GM12878 (cell line): Measurements from ENCODE around the gene YKT6. TPM values are rescaled to one million over a fixed set of nuclear protein-coding genes. Genes with fewer than 3 reads are reported as not detected.

Experiments
- ATAC-seq: fragments of 200-7000 bp; cut with Tn5 transposase; 3 replicates; pipeline ENCODE4 v1.9.1; 2020; ENCODE audit warnings: mild to moderate bottlenecking, moderate library complexity
- BruUV-seq: library from RNA; stranded (reverse); fragments of 400-500 nt; replicated peaks from 2 replicates; lab custom pipeline; 2021; lab: Mats Ljungman, UMichigan
- CTCF ChIA-PET: fragments of 300-600 bp; sonication (Branson Sonifier 250); formaldehyde crosslinking; extraction: SDS; loops from one replicate; lab custom pipeline; 2021; ENCODE audit warnings: inconsistent platforms; lab: Yijun Ruan, JAX
- POLR2A ChIA-PET: fragments of 350-600 bp; formaldehyde crosslinking; extraction: SDS; loops from one replicate; lab custom pipeline; 2021; ENCODE audit warnings: inconsistent platforms; lab: Charles Lee
- RAD21 ChIA-PET: fragments of 300-600 bp; sonication (Branson Sonifier 250); formaldehyde crosslinking; loops from one replicate; lab custom pipeline; 2023; ENCODE audit warnings: antibody characterized with exemption; ENCODE audit not compliant: unreplicated experiment; lab: Charles Lee
- SMC1A ChIA-PET: fragments of 300-600 bp; sonication (Branson Sonifier 250); formaldehyde crosslinking; loops from one replicate; lab custom pipeline; 2023; ENCODE audit not compliant: unreplicated experiment, uncharacterized antibody; lab: Charles Lee
- DNase-seq: peaks from one replicate; pipeline ENCODE4 v3.0.0-alpha.2; 2011; ENCODE audit warnings: low read depth, low spot score
- FAIRE-seq: peaks from 3 replicates; lab custom pipeline; 2011; peaks lifted over from hg19 to GRCh38; lab: Jason Lieb, UNC
- H2AFZ ChIP-seq: 2 replicates; pipeline ENCODE4 v1.6.0; 2011; ENCODE audit warnings: low read depth, low read length, control low read depth; ENCODE audit not compliant: control insufficient read depth
- H3K27ac ChIP-seq: 2 replicates; pipeline ENCODE4 v1.5.1; 2011; ENCODE audit warnings: control low read depth; ENCODE audit not compliant: control insufficient read depth, insufficient read depth
- H3K27me3 ChIP-seq, 2 experiments: replicated peaks in 1 of 2; 2 replicates each; pipeline versions ENCODE4 v1.6.0 to v1.6.1; 2011; ENCODE audit warnings: low read length in 1 of 2; ENCODE audit not compliant: control insufficient read depth in 2 of 2, insufficient read depth in 2 of 2
- H3K36me3 ChIP-seq, 2 experiments: 2 replicates each; pipeline ENCODE4 v1.5.1; 2011; ENCODE audit warnings: low read length in 1 of 2; ENCODE audit not compliant: control insufficient read depth in 2 of 2, insufficient read depth in 2 of 2
- H3K4me1 ChIP-seq: 2 replicates; pipeline ENCODE4 v1.6.1; 2011; ENCODE audit warnings: mild to moderate bottlenecking, low read length, moderate library complexity, mixed read lengths; ENCODE audit not compliant: control insufficient read depth, insufficient read depth
- H3K4me2 ChIP-seq: 2 replicates; pipeline ENCODE4 v1.6.0; 2011; ENCODE audit warnings: control low read depth; ENCODE audit not compliant: control insufficient read depth, insufficient read depth
- H3K4me3 ChIP-seq: fragments of 200-600 bp; sonication (generic); 2 replicates; pipeline ENCODE4 v1.5.1; 2016
- H3K79me2 ChIP-seq: 2 replicates; pipeline ENCODE4 v1.6.0; 2011; ENCODE audit warnings: low read length; ENCODE audit not compliant: control insufficient read depth, insufficient read depth
- H3K9ac ChIP-seq: 2 replicates; pipeline ENCODE4 v1.8.0; 2011; ENCODE audit warnings: low read length, control low read depth, mixed read lengths; ENCODE audit not compliant: control insufficient read depth, insufficient read depth
- H3K9me3 ChIP-seq: replicated peaks from 3 replicates; pipeline ENCODE4 v1.5.1; 2011; ENCODE audit warnings: mild to moderate bottlenecking, low read length; ENCODE audit not compliant: control insufficient read depth, insufficient read depth
- H4K20me1 ChIP-seq: 2 replicates; pipeline ENCODE4 v1.6.0; 2011; ENCODE audit not compliant: control insufficient read depth, insufficient read depth
- HDAC2 ChIP-seq: fragments of 200-600 bp; sonication (generic); IDR thresholded peaks from 2 replicates; pipeline ENCODE4 v1.6.1; 2017
- MYB ChIP-seq: fragments of 150-350 bp; IDR thresholded peaks from 2 replicates; pipeline ENCODE4 v1.6.1; 2014; ENCODE audit warnings: mild to moderate bottlenecking, low read depth, low read length, borderline replicate concordance
- NFYB ChIP-seq: IDR thresholded peaks from 2 replicates; pipeline ENCODE4 v1.6.1; 2011; ENCODE audit warnings: low read depth, mild to moderate bottlenecking, low read length, improper control_type of control experiment, moderate library complexity; ENCODE audit not compliant: insufficient read depth
- POLR2AphosphoS2 ChIP-seq: IDR thresholded peaks from 2 replicates; pipeline ENCODE4 v1.6.1; 2011; ENCODE audit warnings: low read depth, mild to moderate bottlenecking, low read length, improper control_type of control experiment, moderate library complexity
- POLR2AphosphoS5 ChIP-seq: IDR thresholded peaks from 2 replicates; pipeline ENCODE4 v1.6.1; 2011; ENCODE audit warnings: mild to moderate bottlenecking, low read length, inconsistent platforms
- SIN3A ChIP-seq: IDR thresholded peaks from 2 replicates; pipeline ENCODE4 v1.6.1; 2012; ENCODE audit warnings: low read depth, low read length, improper control_type of control experiment
- SREBF1 ChIP-seq: IDR thresholded peaks from 2 replicates; pipeline ENCODE4 v1.6.1; 2012; ENCODE audit warnings: mild to moderate bottlenecking, low read length
- TCF12 ChIP-seq: IDR thresholded peaks from 2 replicates; pipeline ENCODE4 v1.6.1; 2011; ENCODE audit warnings: low read depth, mild to moderate bottlenecking, low read length
- ZZZ3 ChIP-seq: IDR thresholded peaks from 2 replicates; pipeline ENCODE4 v1.6.1; 2011; ENCODE audit warnings: low read depth; ENCODE audit not compliant: control insufficient read depth, insufficient read length
- WGBS: methylation state at CpG from one replicate; pipeline ENCODE4 v1.1.6; 2016; ENCODE audit warnings: low lambda C conversion rate; ENCODE audit not compliant: insufficient replicate concordance, insufficient coverage; ENCODE audit errors: missing lambda C conversion rate; 5-methylcytosine and 5-hydroxymethylcytosine counted together
- in situ Hi-C: fragments of 300-500 bp; cut with MboI; formaldehyde crosslinking; loops from 9 replicates; pipeline ENCODE4 v1.14.3; 2018; ENCODE audit warnings: mixed read lengths
- intact Hi-C: fragments of 100-400 bp; cut with micrococcal nuclease; formaldehyde crosslinking; loops from one replicate; pipeline ENCODE4 v1.14.2; 2022; ENCODE audit not compliant: unreplicated experiment
- polyA plus RNA-seq, 11 experiments: library from polyadenylated mRNA; depleted of rRNA in 4 of 11; unstranded in 6 of 11; stranded (reverse) in 5 of 11; fragments of >200 nt; fragmentation: Nextera tagmentation in 4 of 11; fragmentation: Illumina TruSeq in 1 of 11; extraction: Ambion mirVana in 4 of 11; extraction: Trizol in 1 of 11; gene quantifications; 1 replicate in 1 of 11; 2 replicates in 10 of 11; pipeline versions ENCODE4 v1.2.1 to v1.2.3, GENCODE V29; 2011 to 2016; ENCODE audit warnings: inconsistent platforms in 2 of 11, missing spikeins in 2 of 11, low read depth in 1 of 11
- total RNA-seq, 4 experiments: library from RNA; depleted of rRNA in 3 of 4; stranded (reverse); fragments of >200 nt in 3 of 4; fragmentation: Illumina TruSeq in 1 of 4; extraction: Trizol in 1 of 4; gene quantifications; 2 replicates each; pipeline versions ENCODE4 v1.2.1 to v1.2.3, GENCODE V29; 2013 to 2021
- TF ChIP-seq, protein P1 (sequence below): fragments of 450-650 bp; formaldehyde crosslinking; IDR thresholded peaks from 2 replicates; pipeline ENCODE4 v1.4.0; 2022; ENCODE audit warnings: mild to moderate bottlenecking, moderate library complexity
- TF ChIP-seq, protein P2 (sequence below): fragments of 450-650 bp; IDR thresholded peaks from 2 replicates; pipeline ENCODE4 v1.6.1; 2018; ENCODE audit warnings: mild to moderate bottlenecking, low read depth, moderate library complexity; ENCODE audit not compliant: partially characterized antibody
- TF ChIP-seq, protein P3 (sequence below): IDR thresholded peaks from 2 replicates; pipeline ENCODE4 v1.6.1; 2011; ENCODE audit warnings: borderline replicate concordance, low read depth, mild to moderate bottlenecking, moderate library complexity, low read length; ENCODE audit not compliant: insufficient read depth, poor library complexity, severe bottlenecking
- TF ChIP-seq, protein P4 (sequence below): fragments of 450-650 bp; IDR thresholded peaks from 2 replicates; pipeline ENCODE4 v1.6.1; 2017; ENCODE audit warnings: mild to moderate bottlenecking, low read depth, inconsistent platforms; ENCODE audit not compliant: poor library complexity, severe bottlenecking

Gene YKT6
- total and polyA plus RNA-seq, 10 of the 15 experiments (the other 5 are each of a cell fraction or from before 2014, with no cell fraction given), result 1.7 to 95.2 (median 70.5) TPM

DNA sequence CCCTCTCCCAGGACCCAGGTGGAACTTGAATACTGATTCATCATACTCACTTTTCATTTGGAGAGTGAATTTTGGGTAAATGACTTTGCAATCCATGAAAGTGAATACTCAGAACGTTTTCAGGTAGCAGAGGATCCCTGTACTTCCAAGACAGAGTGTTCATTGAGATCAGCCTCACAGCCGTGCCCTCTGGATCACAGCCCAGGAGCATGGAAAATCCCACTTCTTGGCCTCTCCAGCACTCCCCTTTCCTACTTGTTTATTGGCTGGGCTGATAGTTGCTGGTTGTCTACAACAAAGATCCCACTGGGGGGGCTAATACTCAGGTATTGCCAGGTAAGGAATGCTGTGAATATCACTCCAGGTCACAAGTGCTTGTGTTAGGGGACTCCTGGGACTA lies 17.4 kb upstream of the YKT6 start (continued):
- TF ChIP-seq MYB, result no peak
- TF ChIP-seq, protein P1, sequence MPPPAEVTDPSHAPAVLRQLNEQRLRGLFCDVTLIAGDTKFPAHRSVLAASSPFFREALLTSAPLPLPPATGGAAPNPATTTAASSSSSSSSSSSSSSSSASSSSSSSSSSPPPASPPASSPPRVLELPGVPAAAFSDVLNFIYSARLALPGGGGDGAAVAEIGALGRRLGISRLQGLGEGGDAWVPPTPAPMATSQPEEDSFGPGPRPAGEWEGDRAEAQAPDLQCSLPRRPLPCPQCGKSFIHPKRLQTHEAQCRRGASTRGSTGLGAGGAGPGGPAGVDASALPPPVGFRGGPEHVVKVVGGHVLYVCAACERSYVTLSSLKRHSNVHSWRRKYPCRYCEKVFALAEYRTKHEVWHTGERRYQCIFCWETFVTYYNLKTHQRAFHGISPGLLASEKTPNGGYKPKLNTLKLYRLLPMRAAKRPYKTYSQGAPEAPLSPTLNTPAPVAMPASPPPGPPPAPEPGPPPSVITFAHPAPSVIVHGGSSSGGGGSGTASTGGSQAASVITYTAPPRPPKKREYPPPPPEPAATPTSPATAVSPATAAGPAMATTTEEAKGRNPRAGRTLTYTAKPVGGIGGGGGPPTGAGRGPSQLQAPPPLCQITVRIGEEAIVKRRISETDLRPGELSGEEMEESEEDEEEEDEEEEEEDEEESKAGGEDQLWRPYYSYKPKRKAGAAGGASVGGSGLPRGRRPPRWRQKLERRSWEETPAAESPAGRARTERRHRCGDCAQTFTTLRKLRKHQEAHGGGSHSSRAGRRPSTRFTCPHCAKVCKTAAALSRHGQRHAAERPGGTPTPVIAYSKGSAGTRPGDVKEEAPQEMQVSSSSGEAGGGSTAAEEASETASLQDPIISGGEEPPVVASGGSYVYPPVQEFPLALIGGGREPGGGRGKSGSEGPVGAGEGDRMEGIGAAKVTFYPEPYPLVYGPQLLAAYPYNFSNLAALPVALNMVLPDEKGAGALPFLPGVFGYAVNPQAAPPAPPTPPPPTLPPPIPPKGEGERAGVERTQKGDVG (CRISPR knock-in tag), result no peak
- TF ChIP-seq POLR2AphosphoS5, result no peak
- TF ChIP-seq TCF12, result no peak
- TF ChIP-seq, protein P2, sequence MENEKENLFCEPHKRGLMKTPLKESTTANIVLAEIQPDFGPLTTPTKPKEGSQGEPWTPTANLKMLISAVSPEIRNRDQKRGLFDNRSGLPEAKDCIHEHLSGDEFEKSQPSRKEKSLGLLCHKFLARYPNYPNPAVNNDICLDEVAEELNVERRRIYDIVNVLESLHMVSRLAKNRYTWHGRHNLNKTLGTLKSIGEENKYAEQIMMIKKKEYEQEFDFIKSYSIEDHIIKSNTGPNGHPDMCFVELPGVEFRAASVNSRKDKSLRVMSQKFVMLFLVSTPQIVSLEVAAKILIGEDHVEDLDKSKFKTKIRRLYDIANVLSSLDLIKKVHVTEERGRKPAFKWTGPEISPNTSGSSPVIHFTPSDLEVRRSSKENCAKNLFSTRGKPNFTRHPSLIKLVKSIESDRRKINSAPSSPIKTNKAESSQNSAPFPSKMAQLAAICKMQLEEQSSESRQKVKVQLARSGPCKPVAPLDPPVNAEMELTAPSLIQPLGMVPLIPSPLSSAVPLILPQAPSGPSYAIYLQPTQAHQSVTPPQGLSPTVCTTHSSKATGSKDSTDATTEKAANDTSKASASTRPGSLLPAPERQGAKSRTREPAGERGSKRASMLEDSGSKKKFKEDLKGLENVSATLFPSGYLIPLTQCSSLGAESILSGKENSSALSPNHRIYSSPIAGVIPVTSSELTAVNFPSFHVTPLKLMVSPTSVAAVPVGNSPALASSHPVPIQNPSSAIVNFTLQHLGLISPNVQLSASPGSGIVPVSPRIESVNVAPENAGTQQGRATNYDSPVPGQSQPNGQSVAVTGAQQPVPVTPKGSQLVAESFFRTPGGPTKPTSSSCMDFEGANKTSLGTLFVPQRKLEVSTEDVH, result no peak

DNA sequence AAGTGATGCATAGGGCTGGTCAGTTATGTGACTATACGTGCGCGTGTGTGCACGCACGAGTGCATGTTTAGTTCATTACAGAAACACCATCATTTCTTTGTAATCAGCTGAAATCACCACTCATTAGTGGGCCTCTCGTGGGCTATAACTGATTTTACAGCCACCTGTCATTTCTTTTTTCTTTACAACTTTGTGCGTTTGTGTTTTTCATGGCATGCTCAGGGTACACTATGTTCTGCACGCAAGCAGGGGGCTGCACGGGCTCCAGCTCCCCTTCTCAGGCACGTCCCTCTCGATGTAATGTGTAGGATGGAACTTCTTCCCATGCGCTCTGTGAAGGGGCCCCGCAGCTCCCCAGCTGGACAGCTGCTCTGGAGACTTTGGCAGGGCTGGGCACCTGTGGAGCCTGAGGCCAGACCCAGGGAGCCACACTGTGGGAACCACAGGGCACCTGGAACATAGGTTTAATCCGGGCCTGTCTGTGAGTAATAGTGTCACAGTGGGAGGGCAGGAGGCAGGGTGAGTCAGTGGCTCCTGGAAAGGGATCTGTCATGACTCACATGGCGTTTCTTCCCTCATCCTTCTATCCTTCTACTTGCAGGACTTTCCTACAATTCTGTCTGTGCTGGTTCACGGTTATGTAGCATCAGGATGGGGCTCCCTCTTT lies 16.4 kb upstream of the YKT6 start:
- FAIRE-seq, result no peak
- TF ChIP-seq, protein P3, sequence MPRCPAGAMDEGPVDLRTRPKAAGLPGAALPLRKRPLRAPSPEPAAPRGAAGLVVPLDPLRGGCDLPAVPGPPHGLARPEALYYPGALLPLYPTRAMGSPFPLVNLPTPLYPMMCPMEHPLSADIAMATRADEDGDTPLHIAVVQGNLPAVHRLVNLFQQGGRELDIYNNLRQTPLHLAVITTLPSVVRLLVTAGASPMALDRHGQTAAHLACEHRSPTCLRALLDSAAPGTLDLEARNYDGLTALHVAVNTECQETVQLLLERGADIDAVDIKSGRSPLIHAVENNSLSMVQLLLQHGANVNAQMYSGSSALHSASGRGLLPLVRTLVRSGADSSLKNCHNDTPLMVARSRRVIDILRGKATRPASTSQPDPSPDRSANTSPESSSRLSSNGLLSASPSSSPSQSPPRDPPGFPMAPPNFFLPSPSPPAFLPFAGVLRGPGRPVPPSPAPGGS, result no peak
- TF ChIP-seq ZZZ3 (no peak), POLR2AphosphoS2 (no peak), SREBF1 (no peak), SIN3A (no peak), HDAC2 (no peak), NFYB (no peak)
- TF ChIP-seq, protein P4, sequence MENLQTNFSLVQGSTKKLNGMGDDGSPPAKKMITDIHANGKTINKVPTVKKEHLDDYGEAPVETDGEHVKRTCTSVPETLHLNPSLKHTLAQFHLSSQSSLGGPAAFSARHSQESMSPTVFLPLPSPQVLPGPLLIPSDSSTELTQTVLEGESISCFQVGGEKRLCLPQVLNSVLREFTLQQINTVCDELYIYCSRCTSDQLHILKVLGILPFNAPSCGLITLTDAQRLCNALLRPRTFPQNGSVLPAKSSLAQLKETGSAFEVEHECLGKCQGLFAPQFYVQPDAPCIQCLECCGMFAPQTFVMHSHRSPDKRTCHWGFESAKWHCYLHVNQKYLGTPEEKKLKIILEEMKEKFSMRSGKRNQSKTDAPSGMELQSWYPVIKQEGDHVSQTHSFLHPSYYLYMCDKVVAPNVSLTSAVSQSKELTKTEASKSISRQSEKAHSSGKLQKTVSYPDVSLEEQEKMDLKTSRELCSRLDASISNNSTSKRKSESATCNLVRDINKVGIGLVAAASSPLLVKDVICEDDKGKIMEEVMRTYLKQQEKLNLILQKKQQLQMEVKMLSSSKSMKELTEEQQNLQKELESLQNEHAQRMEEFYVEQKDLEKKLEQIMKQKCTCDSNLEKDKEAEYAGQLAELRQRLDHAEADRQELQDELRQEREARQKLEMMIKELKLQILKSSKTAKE, result no peak

More for the DNA sequence above, 16.4 kb upstream of the YKT6 start:
- ChIA-PET CTCF (no interaction called here), SMC1A (no interaction called here), RAD21 (no interaction called here), POLR2A (no interaction called here)
- peaks cover 0 to 1% of the 10 kb centered on the region in 2 experiments; a peak in 2 of 4 replicates for H3K27me3 ChIP-seq
- H3K9me3 ChIP-seq, result no peaks in the 10 kb centered on the region; the same call in 2 of the 3 replicates
- BruUV-seq, result no TSS peak
- no peak overlapping the region for H3K9ac ChIP-seq
- no peak overlapping the region for H3K4me2 ChIP-seq
- H3K4me3 ChIP-seq, result no peak overlapping the region
- H3K4me1 ChIP-seq, result no peaks in the 10 kb centered on the region
- H4K20me1 ChIP-seq, result no peaks in the 10 kb centered on the region
- H2AFZ ChIP-seq, result no peak overlapping the region
- no peaks in the 10 kb centered on the region for H3K79me2 ChIP-seq
- in situ Hi-C loops, result no loop called here
- no peak overlapping the region for H3K27ac ChIP-seq
- WGBS, result 47% methylated on average over 16 of the region's 16 CpGs
- ATAC-seq, result no peak
- intact Hi-C loops, result no loop called here
- no peak for DNase-seq
- H3K36me3 ChIP-seq, result no peaks in the 10 kb centered on the region
